Measurements from ENCODE around the gene OXER1.

Gene OXER1, protein sequence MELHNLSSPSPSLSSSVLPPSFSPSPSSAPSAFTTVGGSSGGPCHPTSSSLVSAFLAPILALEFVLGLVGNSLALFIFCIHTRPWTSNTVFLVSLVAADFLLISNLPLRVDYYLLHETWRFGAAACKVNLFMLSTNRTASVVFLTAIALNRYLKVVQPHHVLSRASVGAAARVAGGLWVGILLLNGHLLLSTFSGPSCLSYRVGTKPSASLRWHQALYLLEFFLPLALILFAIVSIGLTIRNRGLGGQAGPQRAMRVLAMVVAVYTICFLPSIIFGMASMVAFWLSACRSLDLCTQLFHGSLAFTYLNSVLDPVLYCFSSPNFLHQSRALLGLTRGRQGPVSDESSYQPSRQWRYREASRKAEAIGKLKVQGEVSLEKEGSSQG

DNA sequence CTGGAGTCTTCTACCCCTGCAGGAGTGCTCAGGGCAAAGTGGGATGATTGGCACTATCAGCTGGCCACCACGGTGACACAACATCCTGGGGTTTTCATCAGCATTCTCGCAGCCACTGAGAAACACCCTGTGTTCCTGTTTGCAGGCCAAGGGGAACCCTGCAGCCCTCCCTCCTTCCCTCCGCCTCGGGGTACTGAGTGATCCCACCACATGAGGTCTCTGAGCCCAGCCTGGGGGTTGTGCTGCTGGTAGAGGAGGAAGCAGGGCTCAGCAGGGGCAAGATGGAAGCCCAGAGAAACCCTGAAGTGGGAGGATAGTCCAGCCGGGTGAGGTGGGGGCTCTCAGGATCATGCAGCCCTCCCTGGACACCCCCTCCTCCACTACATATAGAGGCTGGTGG lies at the start of gene OXER1:
OXER1 (minus strand) TSS at position 40 of the 400 bp plus-strand sequence. CDS start 73 bp downstream, outside the sequence.
- TF ChIP-seq CTCF (conservative IDR thresholded peaks at IDR 0.05) = no peak
- no peak within 1 kb of the TSS for H3K27ac ChIP-seq

DNA sequence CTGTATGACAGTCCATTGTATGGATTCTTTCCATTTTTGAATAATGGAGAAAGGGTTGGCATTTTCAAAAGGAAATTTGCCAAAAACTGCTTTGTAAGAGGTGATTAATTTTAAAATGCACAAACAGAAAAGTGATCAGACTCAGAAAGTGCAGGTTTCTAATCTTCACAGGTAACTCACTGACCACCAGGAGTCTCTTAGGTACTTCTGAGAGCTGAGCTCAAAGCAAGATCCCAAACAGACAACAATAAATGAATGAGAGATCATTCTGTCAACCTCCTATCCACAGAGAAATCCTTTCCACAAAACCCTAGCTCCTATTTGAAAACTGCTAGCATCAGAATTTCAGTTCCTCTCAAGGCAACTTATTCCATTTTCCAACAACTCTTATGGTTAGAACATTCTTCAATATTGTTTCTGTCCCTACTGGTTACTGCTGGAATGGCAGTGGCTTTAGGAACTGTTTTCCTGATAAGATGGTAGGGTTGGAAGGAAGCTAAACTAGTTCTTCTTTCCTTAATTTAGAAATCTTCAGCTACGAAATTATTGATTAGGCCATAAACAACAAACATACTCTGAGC lies 49.1 kb upstream of the OXER1 start:
- peak; percentile 69 for TF ChIP-seq CTCF (conservative IDR thresholded peaks at IDR 0.05)

GRCh38 chr2:42810971-42811811 lies 47.3 kb upstream of the OXER1 start:
- peak overlapping the region; percentile 95 for H3K27ac ChIP-seq
- TF ChIP-seq CTCF (conservative IDR thresholded peaks at IDR 0.05) = no peak

More for the DNA sequence above, 49.1 kb upstream of the OXER1 start:
- H3K27ac ChIP-seq = no peak overlapping the region

DNA sequence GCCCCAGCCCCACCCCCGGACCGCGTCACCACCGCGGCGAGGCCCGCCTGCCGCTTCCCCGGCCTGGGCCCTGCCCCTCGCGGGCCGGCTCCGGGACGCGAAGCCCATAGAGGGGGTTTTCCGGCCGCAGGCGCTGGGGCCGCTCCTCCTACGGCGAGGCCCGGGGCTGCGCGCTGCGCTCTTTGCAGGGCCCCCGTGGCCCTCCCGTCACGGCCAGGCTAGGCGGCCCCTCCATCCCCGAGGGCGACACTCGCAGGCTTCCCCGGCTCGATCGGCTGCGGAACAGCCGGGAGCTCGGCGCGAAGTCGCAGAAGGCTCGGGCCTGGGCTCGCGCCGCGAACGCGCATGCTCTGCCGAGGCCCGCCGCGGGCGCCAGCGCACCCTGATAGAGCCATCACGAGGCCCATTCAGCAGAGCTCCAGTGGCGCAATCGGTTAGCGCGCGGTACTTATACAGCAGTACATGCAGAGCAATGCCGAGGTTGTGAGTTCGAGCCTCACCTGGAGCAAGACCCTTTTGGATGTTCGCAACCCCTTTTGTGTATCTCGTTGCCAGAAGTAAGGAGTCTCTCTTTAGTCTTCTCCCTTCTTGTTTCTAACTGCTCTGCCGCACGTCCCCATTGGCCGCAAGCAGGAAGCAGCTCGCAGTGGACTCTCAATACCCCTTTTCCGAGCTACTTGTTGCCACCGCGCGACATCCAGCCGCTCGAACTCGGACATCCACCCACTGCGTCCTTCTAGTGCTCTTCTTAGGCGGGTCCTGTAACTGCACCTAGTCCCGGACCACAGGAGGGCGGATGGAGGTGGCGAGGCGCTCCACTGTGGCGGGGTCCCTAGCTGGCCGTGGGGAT lies 46.4 kb upstream of the OXER1 start:
- H3K27ac ChIP-seq = peak overlapping the region; percentile 95
- no peak for TF ChIP-seq CTCF (conservative IDR thresholded peaks at IDR 0.05)

DNA sequence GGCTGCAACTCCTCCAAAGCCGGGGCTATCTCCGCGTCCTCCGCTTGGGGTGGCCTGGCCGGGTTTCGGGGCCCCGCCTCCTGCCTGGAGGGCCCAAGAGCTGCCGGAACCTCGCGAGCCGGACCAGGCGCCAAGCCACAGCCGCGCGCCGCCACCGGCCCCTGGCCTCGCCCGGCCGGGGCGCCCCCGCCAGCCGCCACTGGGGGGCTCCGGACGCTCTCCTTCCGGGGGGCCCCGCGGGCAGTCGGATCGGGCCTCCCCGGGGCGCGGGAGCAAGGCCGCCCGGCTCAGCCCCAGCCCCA lies 45.8 kb upstream of the OXER1 start:
- peak overlapping the region; percentile 95 for H3K27ac ChIP-seq
- TF ChIP-seq CTCF (conservative IDR thresholded peaks at IDR 0.05) = peak; percentile 37; the same call in 1 of the 2 replicates

DNA sequence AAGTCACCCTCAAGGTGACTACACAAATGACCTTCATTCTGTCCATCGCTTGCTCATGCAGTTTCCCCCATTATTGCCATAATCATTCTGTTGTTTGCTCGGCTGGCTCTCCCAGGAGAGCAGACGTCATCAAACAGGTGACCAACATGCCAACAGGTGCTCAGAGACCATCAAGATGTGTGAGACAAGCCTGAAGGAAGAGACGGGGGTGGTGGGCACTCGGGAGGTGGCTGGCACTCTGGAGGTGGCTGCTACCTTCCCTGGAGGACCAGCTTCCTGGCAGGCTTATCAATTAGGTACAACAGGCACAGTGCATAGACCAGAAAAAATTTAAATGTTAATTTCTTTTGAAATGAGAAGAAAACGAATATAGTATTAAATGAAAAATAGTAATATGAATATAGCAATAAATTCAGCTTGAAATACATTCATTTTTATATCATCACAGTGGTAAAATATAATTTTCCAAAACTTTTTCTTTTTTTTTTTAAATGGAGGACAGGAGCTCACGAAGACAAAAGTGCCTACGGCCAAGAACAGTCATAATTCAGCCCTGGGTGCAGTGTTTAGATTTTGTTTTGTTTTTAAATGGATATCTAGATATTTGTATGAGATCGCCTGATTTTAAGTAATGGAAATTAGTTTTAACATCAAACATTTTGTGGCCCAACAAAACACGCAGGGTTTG lies 45.3 kb upstream of the OXER1 start:
- no peak for TF ChIP-seq CTCF (conservative IDR thresholded peaks at IDR 0.05)

More for the DNA sequence above, 45.3 kb upstream of the OXER1 start:
- peak overlapping the region; percentile 95 for H3K27ac ChIP-seq
